K562 (cell line): Measurements from ENCODE around the gene ATP2B1. TPM values are rescaled to one million over a fixed set of nuclear protein-coding genes. Genes with fewer than 3 reads are reported as not detected.

Source experiments
- ATF4 ChIP-seq: fragments of 450-650 bp; formaldehyde crosslinking; IDR thresholded peaks from 2 replicates; pipeline ENCODE4 v1.4.0; 2022; ENCODE audit warnings: mild to moderate bottlenecking, moderate library complexity
- CLOCK ChIP-seq: fragments of 250-450 bp; sonication (Bioruptor Pico); IDR thresholded peaks from 2 replicates; pipeline ENCODE4 v1.4.0; 2020; ENCODE audit warnings: mild to moderate bottlenecking, moderate library complexity, borderline replicate concordance
- E2F5 ChIP-seq: sonication (generic); formaldehyde crosslinking; IDR thresholded peaks from 2 replicates; pipeline ENCODE4 v1.8.0; 2022; ENCODE audit warnings: mild to moderate bottlenecking, missing genetic modification reagents
- ELK3 ChIP-seq: fragments of 450-650 bp; formaldehyde crosslinking; IDR thresholded peaks from 2 replicates; pipeline ENCODE4 v1.4.0; 2020; ENCODE audit warnings: mild to moderate bottlenecking
- RBM39 ChIP-seq: fragments of 200-400 bp; formaldehyde crosslinking; optimal IDR thresholded peaks from 2 replicates; pipeline ENCODE3; 2018; ENCODE audit warnings: low read depth, low read length
- SAP30 ChIP-seq: fragments of 200-600 bp; sonication (generic); IDR thresholded peaks from 2 replicates; pipeline ENCODE4 v1.6.1; 2012; ENCODE audit warnings: borderline replicate concordance, low read depth, mild to moderate bottlenecking, moderate library complexity, low read length, control low read depth, inconsistent platforms; ENCODE audit not compliant: insufficient read depth, poor library complexity, severe bottlenecking
- TEAD1 ChIP-seq, 2 experiments: fragments of 450-650 bp in 1 of 2; sonication (generic) in 1 of 2; formaldehyde crosslinking; IDR thresholded peaks; 2 replicates each; pipeline versions ENCODE4 v1.4.0 to v1.8.0; 2020 to 2022; ENCODE audit warnings: mild to moderate bottlenecking in 2 of 2, missing genetic modification reagents in 1 of 2
- ZBTB9 ChIP-seq: fragments of 450-650 bp; formaldehyde crosslinking; IDR thresholded peaks from 2 replicates; pipeline ENCODE4 v1.4.0; 2020; ENCODE audit warnings: mild to moderate bottlenecking, moderate library complexity
- ZNF316 ChIP-seq: fragments of 450-650 bp; IDR thresholded peaks from 2 replicates; pipeline ENCODE4 v1.6.1; 2016
- ZNF398 ChIP-seq: fragments of 250-450 bp; sonication (Bioruptor Pico); IDR thresholded peaks from 2 replicates; pipeline ENCODE4 v1.8.0; 2021; ENCODE audit warnings: moderate library complexity, mild to moderate bottlenecking, inconsistent platforms
- ZNF583 ChIP-seq: fragments of 250-450 bp; sonication (Bioruptor Pico); IDR thresholded peaks from 2 replicates; pipeline ENCODE4 v1.4.0; 2020
- polyA plus RNA-seq, 8 experiments: library from polyadenylated mRNA; depleted of rRNA in 4 of 8; stranded (reverse) in 5 of 8; unstranded in 3 of 8; fragments of >200 nt; fragmentation: Nextera tagmentation in 2 of 8; fragmentation: Illumina TruSeq in 1 of 8; extraction: Ambion mirVana in 2 of 8; extraction: Trizol in 1 of 8; gene quantifications; 2 replicates each; pipeline versions ENCODE4 v1.2.1 to v1.2.3, GENCODE V29; 2011 to 2014; ENCODE audit warnings: inconsistent platforms in 1 of 8, missing spikeins in 1 of 8
- total RNA-seq, 7 experiments: library from RNA; depleted of rRNA in 6 of 7; stranded (reverse); fragments of >200 nt in 6 of 7; fragmentation: Illumina TruSeq in 2 of 7; extraction: Trizol in 2 of 7; gene quantifications; 2 replicates each; pipeline versions ENCODE4 v1.2.1 to v1.2.3, GENCODE V29; 2011 to 2021; ENCODE audit warnings: low replicate concordance in 1 of 7

Gene ATP2B1
- total and polyA plus RNA-seq, 9 of the 15 experiments (the other 6 are each of a cell fraction or from before 2014, with no cell fraction given): 8.6 to 39.0 (median 27.8) TPM

GRCh38 chr12:89709157-89709994 is 738 bp upstream of the ATP2B1 start (continued):
- TF ChIP-seq CLOCK (0 out of 2 replicates have a peak, but pooled peaks have one; percentile 7), ZNF398 (CRISPR knock-in tag) (no peak), ELK3 (CRISPR knock-in tag) (no peak), ZNF583 (no peak), E2F5 (CRISPR knock-in tag) (0 out of 2 replicates have a peak, but pooled peaks have one; percentile 51), SAP30 (peak; percentile 37), RBM39 (no peak), ZBTB9 (0 out of 2 replicates have a peak, but pooled peaks have one; percentile 47), ZNF316 (no peak), TEAD1 (CRISPR knock-in tag; IDR thresholded peaks at IDR 0.05) (no peak), ATF4 (CRISPR knock-in tag) (no peak)
